Upper lobe of left lung (tissue), 6 donors: ENCODE data around the gene GPR146. TPM values are rescaled to one million over a fixed set of nuclear protein-coding genes. Genes with fewer than 3 reads are reported as not detected.
"Not testable (repeated sequence)": the region's sequence is repeated elsewhere in the genome, so short reads cannot be mapped to it uniquely, and the experiment has no call there.

ENCODE experiments used
- ATAC-seq, 2 donors: fragments of 200-7000 bp; cut with Tn5 transposase; one replicate each; pipeline ENCODE4 v1.9.1; 2022; ENCODE audit warnings: mild to moderate bottlenecking in 2 of 2, moderate library complexity in 2 of 2; ENCODE audit not compliant: low FRiP score in 2 of 2
- DNase-seq, 2 donors: peaks; one replicate each; pipeline ENCODE4 v3.0.0-alpha.2; 2019 to 2020
- H3K27ac ChIP-seq, 4 donors: fragments of 200-600 bp; sonication (generic); one replicate each; pipeline ENCODE4 v1.5.1; 2016 to 2019
- H3K27me3 ChIP-seq, 4 donors: fragments of 200-600 bp; sonication (generic); one replicate each; pipeline ENCODE4 v1.5.1; 2017 to 2019
- H3K36me3 ChIP-seq, 4 donors: fragments of 200-600 bp; sonication (generic); one replicate each; pipeline ENCODE4 v1.5.1; 2016 to 2019
- H3K4me1 ChIP-seq, 4 donors: fragments of 200-600 bp; sonication (generic); one replicate each; pipeline ENCODE4 v1.5.1; 2018 to 2019
- H3K4me3 ChIP-seq, 4 donors: fragments of 200-600 bp; sonication (generic); one replicate each; pipeline ENCODE4 v1.5.1; 2017 to 2019; ENCODE audit warnings: mild to moderate bottlenecking in 2 of 4, moderate library complexity in 1 of 4
- H3K9me3 ChIP-seq, 4 donors: fragments of 200-600 bp; sonication (generic); one replicate each; pipeline ENCODE4 v1.5.1; 2018 to 2019
- CTCF ChIP-seq, 6 experiments: fragments of 450-650 bp in 4 of 6; fragments of 200-600 bp in 2 of 6; sonication (generic) in 2 of 6; IDR thresholded peaks; one replicate each; pipeline ENCODE4 v1.5.1; 2016 to 2019; ENCODE audit warnings: antibody characterized with exemption in 6 of 6
- EP300 ChIP-seq, 4 donors: sonication (generic); formaldehyde crosslinking; IDR thresholded peaks; one replicate each; pipeline ENCODE4 v1.5.1; 2017; ENCODE audit warnings: antibody characterized with exemption in 4 of 4, control low read depth in 2 of 4
- POLR2A ChIP-seq, 4 donors: fragments of 450-650 bp; IDR thresholded peaks; one replicate each; pipeline ENCODE4 v1.5.1; 2016 to 2017; ENCODE audit warnings: antibody characterized with exemption in 4 of 4, mild to moderate bottlenecking in 2 of 4
- POLR2AphosphoS5 ChIP-seq, 2 donors: sonication (generic); formaldehyde crosslinking; IDR thresholded peaks; one replicate each; pipeline ENCODE4 v1.5.1; 2017; ENCODE audit warnings: antibody characterized with exemption in 2 of 2
- WGBS, 2 donors: methylation state at CpG; one replicate each; pipeline ENCODE4 v1.1.5; 2017 to 2018; 5-methylcytosine and 5-hydroxymethylcytosine counted together
- total RNA-seq, 6 donors: library from RNA; depleted of rRNA in 4 of 6; stranded (reverse); fragments of >200 nt in 4 of 6; gene quantifications; one replicate each; pipeline versions ENCODE4 v1.1.0 to v1.2.1, GENCODE V29; 2016 to 2021
- donor health status: DM: no; HTN: no; CAD: no; lungs with moderate emphysema.
- donor health status: DM: no; HTN: yes; CAD: no; lungs with severe emphysema.

GPR146 gene
- total RNA-seq, 6 donors from 2014 or later, result 11.2 to 32.8 (median 28.9) TPM

GRCh38 chr7:1032536-1033181 is 11.7 kb upstream of the GPR146 start:
- Histone ChIP-seq H3K27ac (no peak overlapping the region), H3K4me3 (no peak overlapping the region), H3K36me3 (no peaks in the 10 kb centered on the region), H3K9me3 (no peaks in the 10 kb centered on the region), H3K4me1 (peaks cover 7 to 17% (median 14%) of the 10 kb centered on the region in 4 donors), H3K27me3 (no peaks in the 10 kb centered on the region)
- 90 to 94% methylated on average over 18 to 23 of the region's 25 CpGs for WGBS, 2 donors
- TF ChIP-seq CTCF (IDR thresholded peaks at IDR 0.05) (no peak), EP300 (IDR thresholded peaks at IDR 0.05) (no peak), POLR2AphosphoS5 (IDR thresholded peaks at IDR 0.05) (no peak), POLR2A (IDR thresholded peaks at IDR 0.05) (no peak)
- DNase-seq (peak in 1 of 2 donors; percentile 63), ATAC-seq (no peak)

- Histone ChIP-seq H3K27me3 (no peaks in the 10 kb centered on the region), H3K4me3 (no peak overlapping the region), H3K27ac (no peak overlapping the region), H3K36me3 (no peaks in the 10 kb centered on the region), H3K9me3 (no peaks in the 10 kb centered on the region), H3K4me1 (peaks cover 7 to 12% (median 10%) of the 10 kb centered on the region in 4 donors)
- WGBS, 2 donors, result 86 to 87% methylated on average over 20 of the region's 20 CpGs
- TF ChIP-seq POLR2A (IDR thresholded peaks at IDR 0.05) (no peak), EP300 (IDR thresholded peaks at IDR 0.05) (no peak), POLR2AphosphoS5 (IDR thresholded peaks at IDR 0.05) (no peak), CTCF (IDR thresholded peaks at IDR 0.05) (no peak)
- no peak for ATAC-seq
- no peak for DNase-seq
Measured at GRCh38 chr7:1033546-1034145, 10.7 kb upstream of the GPR146 start.

GRCh38 chr7:1034769-1035168 is 9.6 kb upstream of the GPR146 start:
- 96 to 100% methylated on average over 1 of the region's 1 CpG for WGBS, 2 donors
- not testable (repeated sequence) for H3K4me3 ChIP-seq, ATAC-seq, H3K27ac ChIP-seq, H3K4me1 ChIP-seq, H3K9me3 ChIP-seq, H3K36me3 ChIP-seq, H3K27me3 ChIP-seq, DNase-seq

- not testable (repeated sequence) for H3K36me3 ChIP-seq, H3K27me3 ChIP-seq, ATAC-seq, H3K27ac ChIP-seq, H3K4me3 ChIP-seq, H3K9me3 ChIP-seq
- peaks cover 0 to 13% (median 9%) of the 10 kb centered on the region in 4 donors for H3K4me1 ChIP-seq
- WGBS, 2 donors, result 94 to 95% methylated on average over 38 to 39 of the region's 40 CpGs
- peak in 1 of 2 donors; percentile 62 for DNase-seq
Measured at GRCh38 chr7:1036164-1036928, 8.0 kb upstream of the GPR146 start.

GRCh38 chr7:1040233-1040632 is 4.1 kb upstream of the GPR146 start:
- not testable (repeated sequence) for DNase-seq, H3K9me3 ChIP-seq, H3K27me3 ChIP-seq, H3K4me3 ChIP-seq, H3K36me3 ChIP-seq, ATAC-seq
- H3K4me1 ChIP-seq, result peaks cover 26 to 49% (median 42%) of the 10 kb centered on the region in 4 donors
- H3K27ac ChIP-seq, result peak overlapping the region in 1 of 4 donors; percentile 30
- WGBS, 2 donors, result 100% methylated on average over 1 of the region's 1 CpG

GRCh38 chr7:1040790-1041189 is 3.6 kb upstream of the GPR146 start:
- WGBS, 2 donors, result 38 to 73% methylated on average over 14 to 16 of the region's 16 CpGs
- Histone ChIP-seq H3K9me3 (no peaks in the 10 kb centered on the region), H3K27me3 (no peaks in the 10 kb centered on the region), H3K27ac (peak overlapping the region in 1 of 4 donors; percentile 30), H3K4me1 (peaks cover 32 to 54% (median 46%) of the 10 kb centered on the region in 4 donors), H3K36me3 (no peaks in the 10 kb centered on the region), H3K4me3 (no peak overlapping the region)
- TF ChIP-seq EP300 (IDR thresholded peaks at IDR 0.05) (no peak), POLR2AphosphoS5 (IDR thresholded peaks at IDR 0.05) (peak in 1 of 2 donors; percentile 39)
- DNase-seq (peak in 1 of 2 donors; percentile 69), ATAC-seq (no peak)
